HepG2 (cell line): ENCODE data around the gene DYRK1B. TPM values are rescaled to one million over a fixed set of nuclear protein-coding genes. Genes with fewer than 3 reads are reported as not detected.
A peak's percentile ranks its signal among the peaks of the same experiment; 100 is the strongest.

ENCODE experiments used
- CBX1 ChIP-seq: IDR thresholded peaks from one replicate; pipeline ENCODE4 v1.6.1; 2016; ENCODE audit warnings: antibody characterized with exemption, low read depth
- CBX2 ChIP-seq, 2 experiments: fragments of 200-600 bp in 1 of 2; sonication (generic); formaldehyde crosslinking in 1 of 2; IDR thresholded peaks; 2 replicates each; pipeline versions ENCODE4 v1.7.0 to v1.8.1; 2018 to 2022; ENCODE audit warnings: low read depth in 2 of 2, low read length in 1 of 2, mild to moderate bottlenecking in 1 of 2, missing genetic modification reagents in 1 of 2
- CREB1 ChIP-seq, 2 experiments: fragments of 450-650 bp in 1 of 2; IDR thresholded peaks; 2 replicates each; pipeline ENCODE4 v1.6.1; 2016 to 2017; ENCODE audit warnings: control low read depth in 1 of 2, mild to moderate bottlenecking in 1 of 2, missing compliant biosample characterization in 1 of 2, missing genetic modification characterization in 1 of 2
- DNMT3B ChIP-seq: conservative IDR thresholded peaks from 2 replicates; pipeline ENCODE4 v1.6.1; 2016; ENCODE audit warnings: missing biosample characterization, control low read depth
- ELF1 ChIP-seq: sonication (generic); formaldehyde crosslinking; IDR thresholded peaks from 2 replicates; pipeline ENCODE4 v1.4.0; 2020; ENCODE audit warnings: missing genetic modification reagents
- IRF2 ChIP-seq: IDR thresholded peaks from 2 replicates; pipeline ENCODE4 v1.6.1; 2018; ENCODE audit warnings: missing genetic modification reagents, missing compliant biosample characterization
- RFXAP ChIP-seq: sonication (generic); formaldehyde crosslinking; IDR thresholded peaks from 2 replicates; pipeline ENCODE4 v1.4.0; 2020; ENCODE audit warnings: missing genetic modification reagents, borderline replicate concordance
- ZFP36 ChIP-seq: fragments of 150-350 bp; IDR thresholded peaks from 2 replicates; pipeline ENCODE4 v1.6.1; 2018; ENCODE audit warnings: borderline replicate concordance, low read length, low read depth; ENCODE audit not compliant: partially characterized antibody
- ZNF101 ChIP-seq: sonication (generic); formaldehyde crosslinking; IDR thresholded peaks from 2 replicates; pipeline ENCODE4 v1.4.0; 2020; ENCODE audit warnings: mild to moderate bottlenecking, low read depth, missing genetic modification reagents, borderline replicate concordance
- ZNF329 ChIP-seq: sonication (generic); formaldehyde crosslinking; IDR thresholded peaks from 2 replicates; pipeline ENCODE4 v1.9.0; 2021; ENCODE audit warnings: low read depth, mild to moderate bottlenecking, missing genetic modification reagents
- ZNF546 ChIP-seq: sonication (generic); formaldehyde crosslinking; conservative IDR thresholded peaks from 2 replicates; pipeline ENCODE4 v1.8.1; 2023; ENCODE audit warnings: mild to moderate bottlenecking, missing genetic modification reagents
- ZNF557 ChIP-seq: sonication (generic); formaldehyde crosslinking; IDR thresholded peaks from 2 replicates; pipeline ENCODE4 v1.4.0; 2020; ENCODE audit warnings: missing genetic modification reagents
- ZNF615 ChIP-seq: sonication (generic); formaldehyde crosslinking; IDR thresholded peaks from 2 replicates; pipeline ENCODE4 v1.5.0; 2020; ENCODE audit warnings: mild to moderate bottlenecking, missing genetic modification reagents, borderline replicate concordance
- ZNF746 ChIP-seq: sonication (generic); formaldehyde crosslinking; IDR thresholded peaks from 2 replicates; pipeline ENCODE4 v1.8.0; 2022; ENCODE audit warnings: mild to moderate bottlenecking, missing genetic modification reagents
- polyA plus RNA-seq, 8 experiments: library from polyadenylated mRNA; depleted of rRNA in 3 of 8; stranded (reverse) in 7 of 8; unstranded in 1 of 8; fragments of >200 nt; fragmentation: Illumina TruSeq in 4 of 8; extraction: Trizol in 4 of 8; gene quantifications; 2 replicates each; pipeline versions ENCODE4 v1.2.1 to v1.2.3, GENCODE V29; 2011 to 2016; ENCODE audit warnings: low read depth in 4 of 8, missing spikeins in 1 of 8, mixed read lengths in 1 of 8; ENCODE audit not compliant: insufficient read depth in 1 of 8
- total RNA-seq, 5 experiments: library from RNA; depleted of rRNA; stranded (reverse); fragments of >200 nt; fragmentation: Illumina TruSeq; extraction: Trizol; gene quantifications; 2 replicates each; pipeline ENCODE4 v1.2.3, GENCODE V29; 2016; ENCODE audit warnings: low read depth in 1 of 5
- TF ChIP-seq, protein P1 (sequence below): sonication (generic); formaldehyde crosslinking; IDR thresholded peaks from 2 replicates; pipeline ENCODE4 v1.4.0; 2020; ENCODE audit warnings: mild to moderate bottlenecking, missing genetic modification reagents
- TF ChIP-seq, protein P2 (sequence below): sonication (generic); formaldehyde crosslinking; IDR thresholded peaks from 2 replicates; pipeline ENCODE4 v1.5.0; 2020; ENCODE audit warnings: missing genetic modification reagents
- TF ChIP-seq, protein P3 (sequence below): sonication (generic); formaldehyde crosslinking; IDR thresholded peaks from 2 replicates; pipeline ENCODE4 v1.4.0; 2020; ENCODE audit warnings: missing genetic modification reagents, borderline replicate concordance
- TF ChIP-seq, protein P4 (sequence below): sonication (generic); formaldehyde crosslinking; IDR thresholded peaks from 2 replicates; pipeline ENCODE4 v1.4.0; 2020; ENCODE audit warnings: missing genetic modification reagents, mild to moderate bottlenecking, borderline replicate concordance
- TF ChIP-seq, protein P5 (sequence below): IDR thresholded peaks from 2 replicates; pipeline ENCODE4 v1.6.1; 2016; ENCODE audit warnings: low read depth, borderline replicate concordance

The DYRK1B gene
- total and polyA plus RNA-seq, 2 of the 13 experiments (the other 11 are each of a cell fraction or from before 2014, with no cell fraction given): 0.82 to 1.3 TPM

DNA sequence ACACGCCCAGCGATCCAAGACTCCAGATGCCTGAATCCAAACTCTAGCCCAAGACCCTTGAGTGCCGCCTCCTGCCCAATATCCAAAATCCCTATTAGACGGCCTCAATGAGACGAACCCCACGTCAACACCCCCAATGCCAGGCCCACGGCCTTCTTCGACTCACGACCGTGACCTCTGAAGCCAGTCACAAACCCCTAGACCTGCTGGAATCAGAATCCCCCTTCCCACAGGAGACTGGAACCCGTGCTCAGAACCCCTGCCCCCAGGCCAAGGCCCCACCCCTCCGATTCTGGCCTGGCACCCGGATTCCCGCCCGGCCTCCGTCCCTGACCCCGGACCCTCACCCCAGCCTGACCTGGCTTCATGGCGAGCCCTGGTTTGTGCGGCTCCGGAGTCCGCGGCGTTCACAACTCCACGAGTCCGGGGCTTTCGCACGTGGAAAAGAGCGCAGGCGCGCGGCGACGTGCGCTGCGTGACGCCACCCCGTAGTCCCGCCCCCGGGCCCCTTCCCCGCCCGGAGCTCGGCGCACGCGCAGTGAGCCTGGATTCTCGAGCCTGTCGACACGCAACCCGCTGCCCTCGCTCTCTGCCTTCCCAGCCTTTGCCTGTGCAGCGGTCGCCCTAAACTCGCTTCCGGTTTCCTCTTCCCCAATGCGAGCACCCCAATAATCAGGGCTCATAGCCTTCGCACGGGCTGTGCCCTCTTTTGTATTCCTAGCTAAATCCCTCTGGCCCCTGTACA lies 12.1 kb upstream of the DYRK1B start, which contains the start of gene FBL (continued):
- TF ChIP-seq, protein P1, sequence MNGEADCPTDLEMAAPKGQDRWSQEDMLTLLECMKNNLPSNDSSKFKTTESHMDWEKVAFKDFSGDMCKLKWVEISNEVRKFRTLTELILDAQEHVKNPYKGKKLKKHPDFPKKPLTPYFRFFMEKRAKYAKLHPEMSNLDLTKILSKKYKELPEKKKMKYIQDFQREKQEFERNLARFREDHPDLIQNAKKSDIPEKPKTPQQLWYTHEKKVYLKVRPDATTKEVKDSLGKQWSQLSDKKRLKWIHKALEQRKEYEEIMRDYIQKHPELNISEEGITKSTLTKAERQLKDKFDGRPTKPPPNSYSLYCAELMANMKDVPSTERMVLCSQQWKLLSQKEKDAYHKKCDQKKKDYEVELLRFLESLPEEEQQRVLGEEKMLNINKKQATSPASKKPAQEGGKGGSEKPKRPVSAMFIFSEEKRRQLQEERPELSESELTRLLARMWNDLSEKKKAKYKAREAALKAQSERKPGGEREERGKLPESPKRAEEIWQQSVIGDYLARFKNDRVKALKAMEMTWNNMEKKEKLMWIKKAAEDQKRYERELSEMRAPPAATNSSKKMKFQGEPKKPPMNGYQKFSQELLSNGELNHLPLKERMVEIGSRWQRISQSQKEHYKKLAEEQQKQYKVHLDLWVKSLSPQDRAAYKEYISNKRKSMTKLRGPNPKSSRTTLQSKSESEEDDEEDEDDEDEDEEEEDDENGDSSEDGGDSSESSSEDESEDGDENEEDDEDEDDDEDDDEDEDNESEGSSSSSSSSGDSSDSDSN (CRISPR knock-in tag): peak; percentile 56; the same call in 1 of the 2 replicates
- TF ChIP-seq CREB1 (IDR thresholded peaks at IDR 0.05): peak; percentile 80
- peak; percentile 62; the same call in 1 of the 2 replicates for TF ChIP-seq CREB1 (CRISPR knock-in tag; IDR thresholded peaks at IDR 0.05)
- TF ChIP-seq ZFP36: no peak
- TF ChIP-seq, protein P2, sequence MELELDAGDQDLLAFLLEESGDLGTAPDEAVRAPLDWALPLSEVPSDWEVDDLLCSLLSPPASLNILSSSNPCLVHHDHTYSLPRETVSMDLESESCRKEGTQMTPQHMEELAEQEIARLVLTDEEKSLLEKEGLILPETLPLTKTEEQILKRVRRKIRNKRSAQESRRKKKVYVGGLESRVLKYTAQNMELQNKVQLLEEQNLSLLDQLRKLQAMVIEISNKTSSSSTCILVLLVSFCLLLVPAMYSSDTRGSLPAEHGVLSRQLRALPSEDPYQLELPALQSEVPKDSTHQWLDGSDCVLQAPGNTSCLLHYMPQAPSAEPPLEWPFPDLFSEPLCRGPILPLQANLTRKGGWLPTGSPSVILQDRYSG (CRISPR knock-in tag): peak; percentile 92
- TF ChIP-seq RFXAP (CRISPR knock-in tag): peak; percentile 67
- TF ChIP-seq ZNF557 (CRISPR knock-in tag): no peak
- no peak for TF ChIP-seq ZNF101 (CRISPR knock-in tag)
- TF ChIP-seq ZNF329 (CRISPR knock-in tag): no peak
- TF ChIP-seq ZNF746 (CRISPR knock-in tag): no peak; the same call in 1 of the 2 replicates
- TF ChIP-seq, protein P3, sequence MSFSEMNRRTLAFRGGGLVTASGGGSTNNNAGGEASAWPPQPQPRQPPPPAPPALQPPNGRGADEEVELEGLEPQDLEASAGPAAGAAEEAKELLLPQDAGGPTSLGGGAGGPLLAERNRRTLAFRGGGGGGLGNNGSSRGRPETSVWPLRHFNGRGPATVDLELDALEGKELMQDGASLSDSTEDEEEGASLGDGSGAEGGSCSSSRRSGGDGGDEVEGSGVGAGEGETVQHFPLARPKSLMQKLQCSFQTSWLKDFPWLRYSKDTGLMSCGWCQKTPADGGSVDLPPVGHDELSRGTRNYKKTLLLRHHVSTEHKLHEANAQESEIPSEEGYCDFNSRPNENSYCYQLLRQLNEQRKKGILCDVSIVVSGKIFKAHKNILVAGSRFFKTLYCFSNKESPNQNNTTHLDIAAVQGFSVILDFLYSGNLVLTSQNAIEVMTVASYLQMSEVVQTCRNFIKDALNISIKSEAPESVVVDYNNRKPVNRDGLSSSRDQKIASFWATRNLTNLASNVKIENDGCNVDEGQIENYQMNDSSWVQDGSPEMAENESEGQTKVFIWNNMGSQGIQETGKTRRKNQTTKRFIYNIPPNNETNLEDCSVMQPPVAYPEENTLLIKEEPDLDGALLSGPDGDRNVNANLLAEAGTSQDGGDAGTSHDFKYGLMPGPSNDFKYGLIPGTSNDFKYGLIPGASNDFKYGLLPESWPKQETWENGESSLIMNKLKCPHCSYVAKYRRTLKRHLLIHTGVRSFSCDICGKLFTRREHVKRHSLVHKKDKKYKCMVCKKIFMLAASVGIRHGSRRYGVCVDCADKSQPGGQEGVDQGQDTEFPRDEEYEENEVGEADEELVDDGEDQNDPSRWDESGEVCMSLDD (CRISPR knock-in tag): peak; percentile 81
- 0 out of 2 replicates have a peak, but pooled peaks have one; percentile 26 for TF ChIP-seq DNMT3B (CRISPR knock-in tag)
- peak; percentile 60 for TF ChIP-seq IRF2 (CRISPR knock-in tag)
- no peak for TF ChIP-seq ZNF546 (CRISPR knock-in tag)
- TF ChIP-seq ELF1: peak; percentile 75
- no peak for TF ChIP-seq ZNF615 (CRISPR knock-in tag)
- TF ChIP-seq CBX2 (IDR thresholded peaks at IDR 0.05; ENCODE audit: low read depth, low read length): no peak
- TF ChIP-seq CBX2 (CRISPR knock-in tag; IDR thresholded peaks at IDR 0.05; ENCODE audit: low read depth): no peak
- TF ChIP-seq CBX1: no peak
- TF ChIP-seq, protein P4, sequence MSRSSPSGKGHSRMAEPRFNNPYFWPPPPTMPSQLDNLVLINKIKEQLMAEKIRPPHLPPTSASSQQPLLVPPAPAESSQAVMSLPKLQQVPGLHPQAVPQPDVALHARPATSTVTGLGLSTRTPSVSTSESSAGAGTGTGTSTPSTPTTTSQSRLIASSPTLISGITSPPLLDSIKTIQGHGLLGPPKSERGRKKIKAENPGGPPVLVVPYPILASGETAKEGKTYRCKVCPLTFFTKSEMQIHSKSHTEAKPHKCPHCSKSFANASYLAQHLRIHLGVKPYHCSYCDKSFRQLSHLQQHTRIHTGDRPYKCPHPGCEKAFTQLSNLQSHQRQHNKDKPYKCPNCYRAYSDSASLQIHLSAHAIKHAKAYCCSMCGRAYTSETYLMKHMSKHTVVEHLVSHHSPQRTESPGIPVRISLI (CRISPR knock-in tag): no peak
- TF ChIP-seq, protein P5, sequence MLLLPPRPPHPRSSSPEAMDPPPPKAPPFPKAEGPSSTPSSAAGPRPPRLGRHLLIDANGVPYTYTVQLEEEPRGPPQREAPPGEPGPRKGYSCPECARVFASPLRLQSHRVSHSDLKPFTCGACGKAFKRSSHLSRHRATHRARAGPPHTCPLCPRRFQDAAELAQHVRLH (CRISPR knock-in tag): 0 out of 2 replicates have a peak, but pooled peaks have one; percentile 16
